Measurements from ENCODE around the gene GTPBP10. TPM values are rescaled to one million over a fixed set of nuclear protein-coding genes. Genes with fewer than 3 reads are reported as not detected.

GTPBP10 gene
- total RNA-seq, 6 experiments from 2014 or later = 19.9 to 27.2 (median 23.3) TPM

DNA sequence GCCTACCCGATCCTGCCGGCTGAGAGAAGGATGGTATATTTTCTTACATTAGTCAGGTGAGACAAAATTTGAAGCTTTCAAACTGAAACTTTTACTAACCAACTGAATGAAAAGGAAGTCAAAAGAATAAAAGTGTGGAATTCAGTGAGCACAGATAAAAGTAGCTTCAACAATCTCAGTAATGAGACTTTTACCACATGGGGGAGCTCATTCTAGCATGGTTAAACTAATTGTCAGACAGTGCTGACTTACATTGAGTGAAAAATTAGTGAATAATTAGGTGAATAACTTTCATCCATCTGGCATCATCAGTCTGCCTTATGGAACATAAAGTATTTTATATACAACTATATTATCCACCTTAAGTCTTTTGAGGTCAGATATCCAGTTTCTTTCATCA, 33.8 kb upstream of the GTPBP10 start:
- H3K27me3 Mint-ChIP-seq (ENCODE audit: insufficient read depth) = no peaks in the 10 kb centered on the region
- no peak overlapping the region for H3K4me3 Mint-ChIP-seq
- TF ChIP-seq, protein P1, sequence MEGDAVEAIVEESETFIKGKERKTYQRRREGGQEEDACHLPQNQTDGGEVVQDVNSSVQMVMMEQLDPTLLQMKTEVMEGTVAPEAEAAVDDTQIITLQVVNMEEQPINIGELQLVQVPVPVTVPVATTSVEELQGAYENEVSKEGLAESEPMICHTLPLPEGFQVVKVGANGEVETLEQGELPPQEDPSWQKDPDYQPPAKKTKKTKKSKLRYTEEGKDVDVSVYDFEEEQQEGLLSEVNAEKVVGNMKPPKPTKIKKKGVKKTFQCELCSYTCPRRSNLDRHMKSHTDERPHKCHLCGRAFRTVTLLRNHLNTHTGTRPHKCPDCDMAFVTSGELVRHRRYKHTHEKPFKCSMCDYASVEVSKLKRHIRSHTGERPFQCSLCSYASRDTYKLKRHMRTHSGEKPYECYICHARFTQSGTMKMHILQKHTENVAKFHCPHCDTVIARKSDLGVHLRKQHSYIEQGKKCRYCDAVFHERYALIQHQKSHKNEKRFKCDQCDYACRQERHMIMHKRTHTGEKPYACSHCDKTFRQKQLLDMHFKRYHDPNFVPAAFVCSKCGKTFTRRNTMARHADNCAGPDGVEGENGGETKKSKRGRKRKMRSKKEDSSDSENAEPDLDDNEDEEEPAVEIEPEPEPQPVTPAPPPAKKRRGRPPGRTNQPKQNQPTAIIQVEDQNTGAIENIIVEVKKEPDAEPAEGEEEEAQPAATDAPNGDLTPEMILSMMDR (IDR thresholded peaks at IDR 0.05) = peak; percentile 68
- no peaks in the 10 kb centered on the region for H3K36me3 Mint-ChIP-seq (ENCODE audit: low read depth)
- DNase-seq = no peak
- no peaks in the 10 kb centered on the region for H3K9me3 Mint-ChIP-seq
- peaks cover 8% of the 10 kb centered on the region for H3K4me1 Mint-ChIP-seq (ENCODE audit: low read depth)
- H3K27ac Mint-ChIP-seq = no peak overlapping the region

DNA sequence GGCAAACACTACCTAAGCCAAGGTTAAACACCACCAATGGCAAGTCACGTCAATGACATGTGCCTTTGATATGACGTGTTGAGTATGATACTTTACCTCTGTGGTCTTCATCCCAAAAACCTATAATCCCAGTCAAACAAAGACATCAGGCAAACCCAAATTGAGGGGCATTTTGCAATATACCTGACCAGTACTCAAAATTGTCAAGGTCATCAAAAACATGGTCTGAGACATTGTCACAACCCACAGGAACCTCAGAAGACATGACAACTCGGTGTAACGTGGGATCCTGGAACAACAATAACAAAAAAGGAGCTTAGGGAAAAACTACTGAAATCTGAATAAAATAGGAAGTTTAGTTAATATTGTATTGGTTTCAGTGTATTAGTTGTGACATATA, 32.6 kb upstream of the GTPBP10 start:
- Mint-ChIP-seq H3K27me3 (ENCODE audit: insufficient read depth) (peaks cover 1% of the 10 kb centered on the region; the same call in 1 of the 2 replicates), H3K4me3 (no peak overlapping the region), H3K9me3 (no peaks in the 10 kb centered on the region), H3K36me3 (ENCODE audit: low read depth) (no peaks in the 10 kb centered on the region), H3K4me1 (ENCODE audit: low read depth) (peaks cover 8% of the 10 kb centered on the region), H3K27ac (no peak overlapping the region)
- DNase-seq = no peak
- TF ChIP-seq, protein P1 (IDR thresholded peaks at IDR 0.05) = no peak

DNA sequence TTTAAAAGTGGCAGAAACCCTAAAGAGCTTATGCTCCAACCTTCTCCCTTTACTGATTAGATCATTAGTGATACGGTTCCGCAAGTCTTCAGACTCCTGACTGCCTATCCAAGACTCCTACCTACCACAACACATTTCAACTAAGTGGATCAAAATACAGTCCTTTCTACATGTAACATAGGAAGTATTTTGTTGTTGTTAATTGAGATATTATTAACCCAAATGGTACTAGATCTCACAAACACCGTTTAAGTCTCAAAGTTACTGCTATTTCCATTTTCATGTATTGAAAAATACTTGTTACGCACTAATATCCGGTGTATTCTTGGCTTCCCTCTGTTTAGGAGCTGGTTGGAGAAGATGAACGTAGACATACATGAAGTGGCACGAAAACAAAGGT, 26.5 kb upstream of the GTPBP10 start:
- no peaks in the 10 kb centered on the region for H3K9me3 Mint-ChIP-seq
- H3K4me1 Mint-ChIP-seq (ENCODE audit: low read depth) = peaks cover 26% of the 10 kb centered on the region
- H3K27ac Mint-ChIP-seq = no peak overlapping the region; the same call in 1 of the 2 replicates
- H3K4me3 Mint-ChIP-seq = peak overlapping the region; percentile 77
- DNase-seq = no peak
- H3K36me3 Mint-ChIP-seq (ENCODE audit: low read depth) = 0 out of 2 replicates have a peak, but pooled peaks cover 5% of the 10 kb centered on the region
- TF ChIP-seq, protein P1 (IDR thresholded peaks at IDR 0.05) = no peak
- H3K27me3 Mint-ChIP-seq (ENCODE audit: insufficient read depth) = peaks cover 20% of the 10 kb centered on the region

DNA sequence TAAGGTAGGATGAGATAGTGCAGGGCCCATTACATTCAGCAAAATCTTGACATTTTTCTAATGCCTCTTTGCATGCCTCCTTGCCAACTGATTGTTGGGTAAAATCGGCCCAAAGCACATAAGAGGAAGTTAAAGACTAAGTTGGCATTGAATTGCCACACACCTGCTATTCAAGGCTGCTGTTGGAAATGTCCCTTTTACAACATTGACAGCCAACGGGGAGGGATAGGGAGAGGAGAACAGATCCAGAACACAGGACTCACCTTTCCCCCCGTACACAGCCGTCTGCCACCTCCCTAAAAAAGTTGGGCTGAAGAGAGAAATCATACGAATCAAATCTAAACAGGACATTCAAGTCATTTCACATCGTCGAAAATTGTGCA, 26.1 kb upstream of the GTPBP10 start:
- H3K27me3 Mint-ChIP-seq (ENCODE audit: insufficient read depth) = peaks cover 20% of the 10 kb centered on the region
- DNase-seq = no peak
- H3K9me3 Mint-ChIP-seq = no peaks in the 10 kb centered on the region
- peaks cover 26% of the 10 kb centered on the region for H3K4me1 Mint-ChIP-seq (ENCODE audit: low read depth)
- TF ChIP-seq, protein P1 (IDR thresholded peaks at IDR 0.05) = no peak
- H3K27ac Mint-ChIP-seq = no peak overlapping the region; the same call in 1 of the 2 replicates
- 0 out of 2 replicates have a peak, but pooled peaks cover 5% of the 10 kb centered on the region for H3K36me3 Mint-ChIP-seq (ENCODE audit: low read depth)
- H3K4me3 Mint-ChIP-seq = peak overlapping the region; percentile 77

DNA sequence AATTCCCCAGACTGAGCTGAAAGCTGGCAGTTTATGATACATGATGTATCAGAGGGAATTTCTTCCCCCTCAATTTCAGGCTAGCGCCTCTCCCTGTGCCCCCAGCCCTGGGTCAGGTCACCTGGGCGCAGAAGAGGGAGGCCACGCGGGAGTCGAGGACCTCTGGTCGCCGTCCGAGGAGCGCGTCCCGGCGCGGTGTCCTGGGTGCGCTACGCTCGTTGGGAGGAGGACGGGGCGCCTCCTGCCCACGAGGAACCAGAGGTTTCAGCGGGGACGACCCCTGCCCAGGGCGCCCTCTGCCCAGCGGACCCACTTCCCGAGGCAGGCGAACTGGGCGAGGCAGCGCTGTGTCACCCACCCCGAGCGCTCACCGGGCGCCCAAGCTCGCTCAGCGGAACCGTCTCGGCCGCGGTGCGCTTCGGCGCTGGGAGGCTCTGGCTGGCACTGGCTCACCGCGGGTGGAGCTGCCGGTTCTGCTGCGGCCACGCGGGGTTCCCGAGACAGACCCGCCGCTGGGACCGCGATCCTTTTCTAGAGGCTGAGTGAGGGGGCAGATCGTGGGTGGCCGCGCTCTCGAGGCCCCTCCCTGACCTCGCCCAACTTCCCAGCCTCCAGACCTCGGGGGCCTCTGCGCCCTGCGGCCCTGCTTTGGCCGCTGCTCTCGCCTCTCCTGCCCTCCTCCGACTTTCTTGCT, 25.6 kb upstream of the GTPBP10 start, which contains the start of gene FAM237B:
Gene FAM237B, minus strand, starts transcription at position 504 of the 694 bp plus-strand sequence. CDS start 1,556 bp downstream, outside the sequence.
- Mint-ChIP-seq H3K27ac (no peak within 1 kb of the TSS; the same call in 1 of the 2 replicates), H3K36me3 (ENCODE audit: low read depth) (0 out of 2 replicates have a peak, but pooled peaks cover 5% of the 10 kb centered on the region), H3K27me3 (ENCODE audit: insufficient read depth) (peaks cover 20% of the 10 kb centered on the region), H3K9me3 (no peaks in the 10 kb centered on the region), H3K4me3 (peak within 1 kb of the TSS; percentile 77), H3K4me1 (ENCODE audit: low read depth) (peaks cover 26% of the 10 kb centered on the region)
- DNase-seq = no peak
- TF ChIP-seq, protein P1 (IDR thresholded peaks at IDR 0.05) = no peak

All from HFFc6 (cell line).